Neural cell (in vitro differentiated cells): ENCODE results near the gene SAMD14. TPM values are rescaled to one million over a fixed set of nuclear protein-coding genes. Genes with fewer than 3 reads are reported as not detected.
A peak's percentile ranks its signal among the peaks of the same experiment; 100 is the strongest.

Experiments used
- H2AFZ ChIP-seq: fragments of 200-600, 300-800 bp; sonication (generic), shearing (Covaris generic); 2 replicates; pipeline ENCODE4 v1.6.0; 2014; ENCODE audit warnings: low read depth, mild to moderate bottlenecking, antibody characterized with exemption, low read length, moderate library complexity
- H3F3A ChIP-seq: fragments of 200-600 bp; shearing (Covaris generic); 2 replicates; pipeline ENCODE4 v1.6.1; 2016; ENCODE audit warnings: mild to moderate bottlenecking, moderate library complexity, mixed read lengths, antibody characterized with exemption, low read length; ENCODE audit not compliant: insufficient read depth, poor library complexity, severe bottlenecking
- H3K27ac ChIP-seq: fragments of 200-600, 300-800 bp; sonication (generic), shearing (Covaris generic); 2 replicates; pipeline ENCODE4 v1.5.1; 2014; ENCODE audit warnings: mild to moderate bottlenecking, low read length, moderate library complexity
- H3K27me3 ChIP-seq: fragments of 300-800, 200-600 bp; sonication (generic), shearing (Covaris generic); 2 replicates; pipeline ENCODE4 v1.6.0; 2014; ENCODE audit warnings: mild to moderate bottlenecking, low read depth, low read length, moderate library complexity; ENCODE audit not compliant: insufficient read depth
- H3K36me3 ChIP-seq: fragments of 300-800, 200-600 bp; sonication (generic), shearing (Covaris generic); 2 replicates; pipeline ENCODE4 v1.5.1; 2014; ENCODE audit warnings: mild to moderate bottlenecking, antibody characterized with exemption, low read length, moderate library complexity; ENCODE audit not compliant: insufficient read depth
- H3K4me2 ChIP-seq: fragments of 300-800, 200-600 bp; sonication (generic), shearing (Covaris generic); 2 replicates; pipeline ENCODE4 v1.6.0; 2014; ENCODE audit warnings: mild to moderate bottlenecking, low read length
- H3K4me3 ChIP-seq: fragments of 300-800, 200-600 bp; sonication (generic), shearing (Covaris generic); 2 replicates; pipeline ENCODE4 v1.5.1; 2014; ENCODE audit warnings: mild to moderate bottlenecking, low read length, moderate library complexity
- H3K79me2 ChIP-seq: fragments of 200-600 bp; shearing (Covaris generic); replicated peaks from 2 replicates; pipeline ENCODE4 v1.6.0; 2014; ENCODE audit warnings: mild to moderate bottlenecking, low read length, moderate library complexity; ENCODE audit not compliant: insufficient read depth
- H3K9ac ChIP-seq: fragments of 300-800, 200-600 bp; sonication (generic), shearing (Covaris generic); 2 replicates; pipeline ENCODE4 v1.6.1; 2016; ENCODE audit warnings: mild to moderate bottlenecking, low read length, mixed read lengths
- H3K9me2 ChIP-seq: fragments of 200-600 bp; shearing (Covaris generic); 2 replicates; pipeline ENCODE4 v1.6.1; 2016; ENCODE audit warnings: mild to moderate bottlenecking, low read length, mixed read lengths; ENCODE audit not compliant: insufficient read depth
- H3K9me3 ChIP-seq: fragments of 200-600, 300-800 bp; sonication (generic), shearing (Covaris generic); 2 replicates; pipeline ENCODE4 v1.6.1; 2016; ENCODE audit warnings: mild to moderate bottlenecking, mixed run types, low read length, moderate library complexity, mixed read lengths
- H4K20me1 ChIP-seq: fragments of 200-600 bp; shearing (Covaris generic); 2 replicates; pipeline ENCODE4 v1.6.1; 2016; ENCODE audit warnings: mild to moderate bottlenecking, mixed run types; ENCODE audit not compliant: insufficient read depth
- CTCF ChIP-seq: fragments of 450-650 bp; IDR thresholded peaks from 2 replicates; pipeline ENCODE4 v1.5.1; 2014; ENCODE audit warnings: antibody characterized with exemption, mild to moderate bottlenecking, moderate library complexity; ENCODE audit not compliant: poor library complexity, severe bottlenecking
- EP300 ChIP-seq: fragments of 450-650 bp; conservative IDR thresholded peaks from 2 replicates; pipeline ENCODE4 v1.6.1; 2014; ENCODE audit warnings: antibody characterized with exemption, mild to moderate bottlenecking, moderate library complexity; ENCODE audit not compliant: poor library complexity, severe bottlenecking
- EZH2 ChIP-seq: fragments of 200-600, 300-800 bp; shearing (Covaris generic), sonication (generic); IDR thresholded peaks from 2 replicates; pipeline ENCODE4 v1.6.1; 2014; ENCODE audit warnings: antibody characterized with exemption, low read length, borderline replicate concordance, mild to moderate bottlenecking; ENCODE audit not compliant: insufficient read depth, poor library complexity, severe bottlenecking
- MXI1 ChIP-seq: fragments of 450-650 bp; conservative IDR thresholded peaks from 2 replicates; pipeline ENCODE4 v1.6.1; 2014; ENCODE audit warnings: antibody characterized with exemption, mild to moderate bottlenecking; ENCODE audit not compliant: poor library complexity, severe bottlenecking
- POLR2AphosphoS5 ChIP-seq: IDR thresholded peaks from 2 replicates; pipeline ENCODE4 v1.6.1; 2012
- RAD21 ChIP-seq: fragments of 450-650 bp; conservative IDR thresholded peaks from 2 replicates; pipeline ENCODE4 v1.6.1; 2014; ENCODE audit warnings: antibody characterized with exemption, mild to moderate bottlenecking, moderate library complexity
- REST ChIP-seq: IDR thresholded peaks from 2 replicates; pipeline ENCODE4 v1.6.1; 2012; ENCODE audit warnings: borderline replicate concordance
- SMC3 ChIP-seq: fragments of 450-650 bp; conservative IDR thresholded peaks from 2 replicates; pipeline ENCODE4 v1.6.1; 2014; ENCODE audit warnings: antibody characterized with exemption, mild to moderate bottlenecking, moderate library complexity; ENCODE audit not compliant: poor library complexity
- TAF1 ChIP-seq: IDR thresholded peaks from 2 replicates; pipeline ENCODE4 v1.6.1; 2012; ENCODE audit warnings: low read depth
- polyA plus RNA-seq: library from polyadenylated mRNA; depleted of rRNA; stranded (reverse); fragments of >200 nt; gene quantifications from 2 replicates; pipeline ENCODE4 v1.2.3, GENCODE V29; 2014

Gene SAMD14
- polyA plus RNA-seq, 1 donor from 2014 or later = 105 TPM

DNA sequence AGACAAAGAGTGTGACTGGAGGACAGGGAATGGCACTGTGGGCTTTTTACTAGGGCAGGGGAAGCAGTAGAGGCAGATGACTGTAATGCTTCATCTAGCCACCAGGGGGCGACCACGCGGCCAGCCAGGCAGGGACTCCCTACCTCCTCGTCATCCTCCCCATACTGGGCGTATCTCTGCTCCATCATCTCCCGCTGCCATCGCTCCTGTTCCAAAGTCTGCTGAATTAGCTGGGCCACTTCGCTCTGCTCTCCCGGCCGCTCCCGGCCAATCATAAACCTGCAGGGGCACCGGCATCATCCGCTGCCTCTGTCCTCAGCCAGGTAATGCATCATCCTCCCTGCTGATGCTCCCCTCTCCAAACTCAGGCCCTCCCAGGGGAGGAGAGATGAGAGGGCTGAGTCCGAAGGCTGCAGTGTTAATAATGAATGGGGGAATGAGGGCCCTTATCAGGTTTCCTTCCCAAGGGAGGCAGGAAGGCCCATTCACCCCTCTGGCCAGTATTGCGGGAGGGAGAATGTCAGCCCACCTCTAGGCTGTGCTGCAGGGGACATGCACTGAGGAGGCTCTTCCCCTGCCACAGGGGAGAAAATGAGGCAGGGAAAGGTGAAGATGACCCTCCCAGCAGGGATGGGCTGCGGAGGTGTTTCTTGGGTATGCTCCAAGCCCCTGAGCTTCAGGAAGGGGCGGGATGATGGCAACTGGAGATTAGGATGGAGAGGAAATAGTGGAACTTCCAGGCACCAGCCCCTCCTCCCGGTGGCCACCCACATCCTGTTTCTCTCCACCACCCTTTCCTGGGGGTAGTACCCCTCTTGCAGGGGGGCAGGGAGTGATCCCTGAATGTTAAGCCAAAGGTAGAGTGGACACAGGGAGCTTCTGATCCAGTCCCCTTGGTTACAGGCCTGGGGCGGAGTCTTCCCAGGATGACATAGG is 10.3 kb upstream of the SAMD14 start:
- H3K27me3 ChIP-seq = no peaks in the 10 kb centered on the region

More for the DNA sequence above, 10.3 kb upstream of the SAMD14 start:
- Histone ChIP-seq H3K4me2 (no peak overlapping the region), H3K79me2 (no peaks in the 10 kb centered on the region), H3K27ac (no peak overlapping the region), H4K20me1 (no peaks in the 10 kb centered on the region), H3F3A (no peaks in the 10 kb centered on the region), H2AFZ (no peak overlapping the region), H3K9ac (no peak overlapping the region), H3K9me3 (no peaks in the 10 kb centered on the region), H3K9me2 (no peaks in the 10 kb centered on the region), H3K4me3 (no peak overlapping the region), H3K36me3 (peaks cover 14% of the 10 kb centered on the region)
- TF ChIP-seq REST (no peak), EZH2 (no peak), RAD21 (peak; percentile 60), MXI1 (no peak), TAF1 (no peak), SMC3 (peak; percentile 74), EP300 (no peak), POLR2AphosphoS5 (no peak), CTCF (peak; percentile 84)
